ENCODE data around the gene DHDDS. TPM values are rescaled to one million over a fixed set of nuclear protein-coding genes. Genes with fewer than 3 reads are reported as not detected.

DHDDS gene
- total RNA-seq, 1 donor from 2014 or later = 87.2 TPM

DNA sequence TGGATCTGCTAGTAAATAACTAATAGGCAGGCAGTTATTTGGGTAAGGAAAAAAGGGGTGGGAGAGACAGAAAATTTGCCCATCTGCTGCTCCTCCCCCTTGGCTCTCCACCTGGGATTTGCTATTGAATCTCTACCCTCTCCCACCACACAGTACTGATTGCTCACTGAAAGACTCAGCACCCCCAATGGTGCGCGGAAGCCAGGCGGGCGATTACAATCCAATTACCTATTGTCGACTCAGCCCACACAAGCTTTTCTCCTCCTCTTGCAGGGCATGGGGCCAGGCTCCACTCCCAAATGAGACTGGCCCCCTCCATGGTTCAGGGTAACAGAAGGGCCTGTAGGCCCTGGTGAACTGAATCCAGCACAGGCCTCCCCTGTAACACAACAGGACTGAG, 37.4 kb downstream of the DHDDS start:
- H3K27ac Mint-ChIP-seq (ENCODE audit: unreplicated experiment) = no peak overlapping the region
- H2AFZ ChIP-seq (ENCODE audit: low read depth, low read length) = no peak overlapping the region
- DNase-seq (ENCODE audit: low read depth) = no peak
- no peak for FAIRE-seq
- H3K4me3 Mint-ChIP-seq (ENCODE audit: unreplicated experiment) = peak overlapping the region; percentile 35
- peaks cover 55% of the 10 kb centered on the region for H4K20me1 ChIP-seq (ENCODE audit: insufficient read depth, low read length)
- no peaks in the 10 kb centered on the region for H3K27me3 ChIP-seq (ENCODE audit: insufficient read depth, low read length)
- peaks cover 18% of the 10 kb centered on the region for H3K36me3 Mint-ChIP-seq (ENCODE audit: low read depth, unreplicated experiment)
- no peaks in the 10 kb centered on the region for H3K27me3 Mint-ChIP-seq (ENCODE audit: low read depth, unreplicated experiment)
- H3K27ac ChIP-seq (ENCODE audit: low read depth, low read length) = no peak overlapping the region
- peaks cover 5% of the 10 kb centered on the region for H3K4me1 Mint-ChIP-seq (ENCODE audit: low read depth, unreplicated experiment)
- H3K9me3 Mint-ChIP-seq (ENCODE audit: unreplicated experiment) = no peaks in the 10 kb centered on the region
- H3K79me2 ChIP-seq (ENCODE audit: insufficient read depth, low read length) = peaks cover 17% of the 10 kb centered on the region
- no peak overlapping the region for H3K4me2 ChIP-seq (ENCODE audit: low read length)
- H3K9ac ChIP-seq (ENCODE audit: low read length) = no peak overlapping the region
- TF ChIP-seq EZH2 (IDR thresholded peaks at IDR 0.05; ENCODE audit: insufficient read depth, low read length) = no peak
- TF ChIP-seq, protein P1, sequence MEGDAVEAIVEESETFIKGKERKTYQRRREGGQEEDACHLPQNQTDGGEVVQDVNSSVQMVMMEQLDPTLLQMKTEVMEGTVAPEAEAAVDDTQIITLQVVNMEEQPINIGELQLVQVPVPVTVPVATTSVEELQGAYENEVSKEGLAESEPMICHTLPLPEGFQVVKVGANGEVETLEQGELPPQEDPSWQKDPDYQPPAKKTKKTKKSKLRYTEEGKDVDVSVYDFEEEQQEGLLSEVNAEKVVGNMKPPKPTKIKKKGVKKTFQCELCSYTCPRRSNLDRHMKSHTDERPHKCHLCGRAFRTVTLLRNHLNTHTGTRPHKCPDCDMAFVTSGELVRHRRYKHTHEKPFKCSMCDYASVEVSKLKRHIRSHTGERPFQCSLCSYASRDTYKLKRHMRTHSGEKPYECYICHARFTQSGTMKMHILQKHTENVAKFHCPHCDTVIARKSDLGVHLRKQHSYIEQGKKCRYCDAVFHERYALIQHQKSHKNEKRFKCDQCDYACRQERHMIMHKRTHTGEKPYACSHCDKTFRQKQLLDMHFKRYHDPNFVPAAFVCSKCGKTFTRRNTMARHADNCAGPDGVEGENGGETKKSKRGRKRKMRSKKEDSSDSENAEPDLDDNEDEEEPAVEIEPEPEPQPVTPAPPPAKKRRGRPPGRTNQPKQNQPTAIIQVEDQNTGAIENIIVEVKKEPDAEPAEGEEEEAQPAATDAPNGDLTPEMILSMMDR (IDR thresholded peaks at IDR 0.05; ENCODE audit: insufficient read depth, low read depth, low read length) = no peak
- peaks cover 22% of the 10 kb centered on the region for H3K4me1 ChIP-seq (ENCODE audit: insufficient read depth, low read length)
- H3K4me3 ChIP-seq (ENCODE audit: insufficient read depth, low read depth, low read length) = no peak overlapping the region
- no peaks in the 10 kb centered on the region for H3K9me3 ChIP-seq (ENCODE audit: insufficient read depth, low read depth, low read length)
- H3K36me3 ChIP-seq (ENCODE audit: insufficient read depth, low read length) = peaks cover 43% of the 10 kb centered on the region

DNA sequence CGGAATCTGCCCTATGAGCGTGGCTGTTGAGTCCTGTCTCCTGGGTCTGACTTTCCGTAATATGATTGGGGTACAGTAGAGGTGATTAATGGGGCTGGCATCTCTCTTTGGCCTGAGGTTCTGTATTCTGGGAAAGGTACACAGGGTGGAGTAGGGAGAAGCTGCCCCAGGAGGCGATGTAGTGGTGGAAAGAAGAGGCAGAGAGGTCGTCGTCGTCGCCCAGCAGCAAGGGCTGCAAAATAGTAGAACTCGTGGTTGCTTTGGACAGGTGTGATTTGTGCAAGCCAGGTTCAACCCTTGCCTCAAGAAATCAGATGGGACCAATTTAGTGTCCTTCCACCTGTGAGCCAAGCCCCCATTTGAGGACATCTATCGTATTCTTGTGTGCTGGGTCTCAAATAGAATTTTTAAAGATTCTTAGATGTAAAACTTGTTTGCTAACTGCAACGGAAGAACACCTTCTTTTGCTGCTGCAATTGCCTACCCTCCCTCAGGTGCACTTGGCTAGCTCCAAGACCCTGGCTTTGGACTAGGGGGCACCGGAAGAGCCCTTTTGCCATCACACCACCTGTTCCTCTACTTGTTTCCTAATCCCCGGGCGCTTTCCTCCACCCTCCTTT, 38.9 kb downstream of the DHDDS start:
- peaks cover 9% of the 10 kb centered on the region for H3K36me3 Mint-ChIP-seq (ENCODE audit: low read depth, unreplicated experiment)
- FAIRE-seq (no peak), DNase-seq (ENCODE audit: low read depth) (no peak)
- H2AFZ ChIP-seq (ENCODE audit: low read depth, low read length) = no peak overlapping the region
- no peaks in the 10 kb centered on the region for H3K27me3 Mint-ChIP-seq (ENCODE audit: low read depth, unreplicated experiment)
- peak overlapping the region; percentile 97 for H3K4me2 ChIP-seq (ENCODE audit: low read length)
- peak overlapping the region; percentile 87 for H3K4me3 Mint-ChIP-seq (ENCODE audit: unreplicated experiment)
- H3K79me2 ChIP-seq (ENCODE audit: insufficient read depth, low read length) = peaks cover 20% of the 10 kb centered on the region
- H3K9me3 ChIP-seq (ENCODE audit: insufficient read depth, low read depth, low read length) = no peaks in the 10 kb centered on the region
- no peak for TF ChIP-seq EZH2 (IDR thresholded peaks at IDR 0.05; ENCODE audit: insufficient read depth, low read length)
- TF ChIP-seq, protein P1 (IDR thresholded peaks at IDR 0.05; ENCODE audit: insufficient read depth, low read depth, low read length) = no peak
- no peaks in the 10 kb centered on the region for H3K9me3 Mint-ChIP-seq (ENCODE audit: unreplicated experiment)
- peaks cover 61% of the 10 kb centered on the region for H4K20me1 ChIP-seq (ENCODE audit: insufficient read depth, low read length)
- peaks cover 22% of the 10 kb centered on the region for H3K4me1 ChIP-seq (ENCODE audit: insufficient read depth, low read length)
- H3K4me3 ChIP-seq (ENCODE audit: insufficient read depth, low read depth, low read length) = peak overlapping the region; percentile 60
- H3K27me3 ChIP-seq (ENCODE audit: insufficient read depth, low read length) = no peaks in the 10 kb centered on the region
- no peak overlapping the region for H3K27ac Mint-ChIP-seq (ENCODE audit: unreplicated experiment)
- H3K9ac ChIP-seq (ENCODE audit: low read length) = no peak overlapping the region
- H3K27ac ChIP-seq (ENCODE audit: low read depth, low read length) = no peak overlapping the region
- peaks cover 7% of the 10 kb centered on the region for H3K4me1 Mint-ChIP-seq (ENCODE audit: low read depth, unreplicated experiment)
- peaks cover 35% of the 10 kb centered on the region for H3K36me3 ChIP-seq (ENCODE audit: insufficient read depth, low read length)

Data from astrocyte (in vitro differentiated cells and primary cell).